Right renal pelvis (tissue), 4 donors: Measurements from ENCODE around the gene NKD2. TPM values are rescaled to one million over a fixed set of nuclear protein-coding genes. Genes with fewer than 3 reads are reported as not detected.
"Not testable (repeated sequence)": the region's sequence is repeated elsewhere in the genome, so short reads cannot be mapped to it uniquely, and the experiment has no call there.

ENCODE experiments used
- DNase-seq, 4 donors: peaks; one replicate each; pipeline ENCODE4 v3.0.0-alpha.2; 2013; ENCODE audit warnings: low read depth in 4 of 4, low spot score in 3 of 4, missing footprints in 1 of 4
- polyA plus RNA-seq, 4 donors: library from polyadenylated mRNA; unstranded; fragments of 120-200 nt; gene quantifications; one replicate each; pipeline ENCODE4 v1.2.1, GENCODE V29; 2013; ENCODE audit not compliant: insufficient read length in 4 of 4

NKD2 gene
- polyA plus RNA-seq, result 10 to 100 TPM; 14.7 to 20.8 (median 16.9) TPM

GRCh38 chr5:1008451-1009358 is at the start of gene NKD2:
NKD2 (plus strand) TSS chr5:1008802; CDS start chr5:1009058, 256 bp downstream.
- no peak for DNase-seq

DNA sequence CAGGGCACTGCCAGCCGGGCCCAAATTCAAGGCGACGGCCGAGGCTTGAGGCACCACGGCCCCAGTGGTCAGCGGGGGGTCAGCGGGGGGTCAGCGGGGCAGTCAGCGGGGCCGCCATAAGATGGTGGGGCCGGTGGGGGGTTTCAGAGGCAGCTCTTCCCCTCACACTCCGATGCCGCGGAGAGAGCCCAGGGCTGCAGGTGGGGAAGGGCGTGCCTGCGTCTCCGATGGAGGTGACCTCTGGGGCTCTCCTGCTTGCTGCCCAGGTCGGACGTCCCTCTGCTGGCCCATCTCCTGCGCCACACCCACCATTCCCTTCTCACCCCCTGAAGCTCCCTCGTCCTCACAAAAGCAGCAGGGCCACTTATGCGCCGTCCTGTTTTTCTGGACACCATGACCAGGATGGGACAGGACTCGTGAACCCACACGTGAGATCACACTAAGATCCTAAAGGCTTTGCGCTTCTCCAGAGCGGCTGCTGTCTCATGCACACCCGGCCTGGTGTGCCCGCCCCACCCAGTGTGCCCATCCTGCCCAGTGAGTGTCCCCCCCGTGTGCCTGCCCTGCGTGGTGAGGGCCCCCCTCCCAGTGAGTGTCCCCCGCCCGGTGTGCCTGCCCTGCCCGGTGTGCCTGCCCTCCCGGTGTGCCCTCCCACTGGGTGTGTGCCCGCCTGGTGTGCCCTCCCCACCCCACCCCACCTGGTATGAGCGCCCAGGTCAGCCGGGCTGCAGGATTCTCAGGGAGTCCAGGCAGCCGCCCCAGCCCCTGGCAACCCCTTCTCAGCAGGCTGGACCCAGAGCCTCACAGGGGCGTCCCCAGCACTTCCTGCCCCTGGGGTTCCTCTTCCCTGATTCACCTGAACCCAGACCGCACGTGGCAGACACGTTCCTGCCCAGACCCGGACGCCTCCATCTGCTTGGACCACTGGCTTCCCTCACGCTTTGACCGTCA is 48.7 kb upstream of the NKD2 start:
- no peak for DNase-seq

- DNase-seq, result no peak
Measured at GRCh38 chr5:960551-960950, 48.1 kb upstream of the NKD2 start.

DNA sequence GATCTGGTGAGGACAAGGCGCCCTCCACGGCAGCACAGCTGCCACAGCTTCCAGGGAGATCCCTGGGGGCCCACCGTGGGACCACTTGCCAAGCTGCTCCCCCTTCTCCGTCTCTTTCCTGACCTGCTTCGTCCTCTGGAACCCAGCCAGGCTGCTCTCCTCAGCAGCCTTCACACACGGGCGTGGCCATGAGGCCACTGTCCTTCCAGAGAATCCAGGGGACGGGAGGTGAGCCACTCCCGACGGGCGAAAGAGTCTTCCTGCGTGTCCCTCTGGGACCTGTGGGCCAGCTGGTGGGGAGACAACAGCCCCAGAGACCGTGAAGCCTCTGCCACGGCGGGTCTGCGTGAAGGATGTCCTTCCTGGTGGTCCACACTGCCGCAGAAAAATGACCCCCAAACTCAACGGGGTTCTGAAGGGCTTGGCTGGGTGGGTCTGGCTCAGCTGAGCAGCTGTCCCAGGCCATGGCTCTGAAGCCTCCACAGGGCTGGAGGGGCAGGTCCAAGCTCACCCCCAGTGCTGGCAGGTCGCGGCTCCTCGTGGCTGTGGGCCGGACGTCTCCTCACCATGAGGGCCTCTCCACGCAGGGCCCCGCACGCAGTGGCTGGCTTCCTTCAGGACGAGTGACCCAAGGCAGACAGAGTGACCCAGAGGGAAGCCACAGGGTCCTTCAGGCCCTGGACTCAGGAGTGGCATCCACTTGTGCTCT is 47.4 kb upstream of the NKD2 start:
- no peak for DNase-seq

- DNase-seq, result no peak
Measured at GRCh38 chr5:961711-962240, 46.8 kb upstream of the NKD2 start.

GRCh38 chr5:962386-962785 is 46.2 kb upstream of the NKD2 start:
- DNase-seq, result no peak

GRCh38 chr5:962801-963200 is 45.8 kb upstream of the NKD2 start:
- no peak for DNase-seq

- DNase-seq, result no peak
Measured at GRCh38 chr5:963310-963672, 45.3 kb upstream of the NKD2 start.

GRCh38 chr5:963673-964531 is 44.7 kb upstream of the NKD2 start:
- peak in 3 of 4 donors; percentile 63 to 72 (median 67) for DNase-seq

GRCh38 chr5:964821-965220 is 43.8 kb upstream of the NKD2 start:
- no peak for DNase-seq

DNA sequence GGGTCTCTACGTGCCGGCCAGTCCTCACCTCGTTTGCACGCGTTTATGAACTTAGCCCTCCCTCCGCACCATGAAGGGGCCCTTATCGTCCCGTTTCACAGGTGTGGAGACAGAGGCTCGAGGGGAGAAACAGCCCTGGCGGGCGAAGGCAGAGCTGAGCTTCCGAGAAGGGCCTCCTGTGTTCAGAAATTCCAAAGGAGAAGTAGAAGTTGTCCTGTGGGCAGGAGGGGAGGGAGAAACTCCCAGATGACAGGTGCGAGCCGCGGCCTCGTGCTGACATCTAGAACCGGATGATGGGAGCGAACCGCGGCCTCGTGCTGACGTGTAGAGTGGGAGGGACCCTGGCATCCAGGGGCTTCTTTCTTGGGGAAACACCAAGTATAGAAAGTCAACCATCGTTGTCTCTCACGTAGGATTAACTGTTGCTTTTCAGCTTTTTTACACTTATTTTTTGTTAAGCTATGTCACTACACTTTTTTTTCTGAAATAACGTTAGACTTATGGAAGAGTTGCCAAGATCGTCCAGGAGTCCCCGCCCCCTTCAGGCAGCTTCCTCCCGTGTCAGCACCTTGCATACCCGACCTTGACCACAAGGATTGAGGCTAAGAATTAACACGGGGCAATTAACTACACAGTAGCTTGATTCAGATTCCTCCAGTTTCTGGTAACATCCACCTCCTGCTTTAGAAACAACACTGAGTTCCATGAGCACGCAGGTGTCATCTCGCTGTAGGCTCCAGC is 42.8 kb upstream of the NKD2 start:
- DNase-seq, result no peak

DNA sequence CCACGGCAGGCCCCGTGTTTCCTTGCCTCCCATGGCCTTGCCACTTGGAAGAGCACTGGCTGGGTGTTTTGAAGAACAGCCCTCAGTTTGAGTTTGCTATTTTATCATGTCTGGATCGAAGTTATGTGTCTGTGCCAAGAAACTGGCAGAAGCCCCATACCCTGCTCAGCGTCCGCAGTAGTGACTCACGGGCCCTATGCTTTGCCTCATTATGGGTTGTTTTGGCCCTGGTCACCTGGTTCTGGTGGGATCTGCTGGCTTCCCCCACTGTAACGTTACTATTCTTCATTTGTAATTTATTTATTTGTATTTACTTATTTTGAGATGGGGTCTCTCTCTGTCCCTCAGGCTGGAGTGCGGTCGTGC is 42.3 kb upstream of the NKD2 start:
- no peak for DNase-seq

DNA sequence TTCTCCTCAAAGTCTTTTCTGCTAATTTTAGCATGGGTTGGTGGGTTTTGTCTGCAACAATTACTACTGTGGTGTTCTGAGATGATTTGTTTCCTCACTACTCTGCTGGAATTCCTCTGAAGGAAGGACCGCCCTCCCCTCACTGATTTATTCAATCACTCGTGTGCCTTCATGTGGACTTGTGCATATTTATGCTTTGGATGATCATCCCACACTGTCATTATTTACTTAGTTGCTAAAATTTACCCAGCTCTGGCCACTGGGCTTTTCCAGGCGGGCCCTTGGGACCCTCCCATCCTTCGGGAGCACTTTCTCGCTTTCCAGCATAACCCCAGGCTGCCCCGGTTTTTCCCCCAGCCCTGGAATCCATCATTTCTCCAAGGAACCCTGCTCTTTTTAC is 41.7 kb upstream of the NKD2 start:
- DNase-seq, result no peak

GRCh38 chr5:968881-969280 is 39.7 kb upstream of the NKD2 start:
- no peak for DNase-seq

DNA sequence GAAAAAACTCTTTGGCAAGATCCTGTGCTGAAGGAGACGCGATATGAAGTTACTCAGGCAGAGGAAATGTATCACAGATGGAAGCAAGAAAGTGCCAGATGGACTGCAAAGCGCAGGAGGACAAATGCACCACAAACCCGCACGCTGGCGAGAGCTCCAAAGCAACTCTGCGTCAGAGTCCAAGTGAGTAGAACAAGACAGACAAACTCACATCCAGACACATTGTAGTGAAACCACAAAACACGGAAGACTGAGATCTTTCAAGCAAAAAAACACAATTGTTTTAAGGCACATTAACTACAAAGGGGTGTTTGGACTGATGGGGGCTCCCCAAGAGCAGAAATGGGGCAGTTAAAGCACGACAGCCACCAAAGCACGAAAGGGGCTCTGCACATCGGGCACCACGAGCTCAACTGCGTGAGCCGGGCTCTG is 39.2 kb upstream of the NKD2 start:
- DNase-seq, result no peak

- not testable (repeated sequence) for DNase-seq
Measured at GRCh38 chr5:972575-972974, 36.0 kb upstream of the NKD2 start.

DNA sequence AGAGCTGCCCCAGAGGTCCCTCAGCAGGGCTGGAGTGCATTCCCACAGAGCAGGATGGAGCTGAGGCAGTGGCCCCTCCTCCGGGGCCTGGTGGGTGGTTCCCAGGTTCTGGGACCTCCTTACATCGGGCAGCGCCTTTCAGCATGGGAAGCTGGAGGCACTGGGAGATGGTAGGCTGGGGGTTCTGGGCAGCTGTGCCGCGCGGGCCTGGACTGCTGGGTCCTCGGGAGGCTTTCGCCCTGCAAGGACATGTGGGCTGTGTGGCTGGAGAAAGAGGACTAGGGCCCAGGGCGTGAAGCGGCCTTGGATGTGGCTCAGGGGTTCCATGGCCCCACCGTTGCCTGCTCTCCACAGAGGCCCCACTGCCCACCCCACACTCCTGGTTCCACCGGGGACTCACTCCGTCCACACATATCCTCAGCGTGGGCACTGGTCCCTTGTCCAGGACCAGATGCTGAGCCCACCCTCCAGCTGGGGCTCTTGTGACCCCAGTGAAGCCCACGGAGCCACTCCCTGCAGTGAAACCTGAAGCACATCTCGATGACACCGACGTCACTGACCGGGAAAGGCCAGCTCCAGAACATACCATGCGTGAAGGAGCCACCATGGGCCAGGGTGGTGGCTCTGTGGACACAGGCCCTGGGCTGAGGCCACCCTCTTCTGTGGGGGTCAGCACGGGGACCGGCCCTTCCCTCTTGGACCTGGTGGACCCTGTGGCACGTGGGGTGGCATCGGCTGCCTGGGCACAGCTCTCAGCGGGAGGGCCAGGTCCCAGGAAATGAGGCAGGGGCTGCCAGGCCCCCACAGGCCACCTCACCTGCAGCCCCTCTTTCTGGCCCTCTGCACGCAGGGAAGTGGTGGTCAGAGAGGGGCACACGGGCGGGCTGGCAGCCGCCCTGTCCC is 31.5 kb upstream of the NKD2 start:
- no peak for DNase-seq

- DNase-seq, result no peak
Measured at GRCh38 chr5:978054-978453, 30.5 kb upstream of the NKD2 start.
